ENCODE measurements around the gene NARF. TPM values are rescaled to one million over a fixed set of nuclear protein-coding genes. Genes with fewer than 3 reads are reported as not detected.

The NARF gene
- total RNA-seq, 2 donors from 2014 or later, result 64.0 to 70.8 TPM

DNA sequence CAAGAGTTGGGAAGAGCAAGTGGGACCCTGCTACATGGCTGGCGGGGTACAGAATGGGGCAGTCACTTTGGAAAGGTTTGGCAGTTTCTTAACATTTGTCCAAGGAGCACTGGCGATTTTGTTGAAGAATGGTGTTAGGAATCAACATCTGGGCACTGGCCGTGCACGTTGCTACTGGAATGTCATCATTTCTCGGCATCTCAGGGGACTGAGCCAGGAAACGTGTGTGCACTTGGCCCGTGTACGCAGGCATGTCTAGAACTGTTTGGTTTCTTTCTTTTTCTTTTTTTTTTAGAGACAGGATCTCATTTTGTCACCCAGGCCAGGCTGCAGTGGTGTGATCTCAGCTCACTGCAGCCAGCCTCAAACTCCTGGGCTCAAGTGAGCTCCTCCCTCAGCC lies 43.7 kb downstream of the NARF start:
- no peak overlapping the region for H3K27ac ChIP-seq (ENCODE audit: low read depth, low read length)
- no peak for DNase-seq
- no peaks in the 10 kb centered on the region for H3K36me3 ChIP-seq (ENCODE audit: control insufficient read depth, insufficient read depth, low read length)
- no peaks in the 10 kb centered on the region for H3K9me3 ChIP-seq (ENCODE audit: control insufficient read depth, low read length)
- no peaks in the 10 kb centered on the region for H3K27me3 ChIP-seq (ENCODE audit: control insufficient read depth, insufficient read depth, low read length, poor library complexity, severe bottlenecking)
- peaks cover 33% of the 10 kb centered on the region for H3K27me3 Mint-ChIP-seq (ENCODE audit: insufficient read depth)
- no peak for TF ChIP-seq CTCF (conservative IDR thresholded peaks at IDR 0.05)
- no peak overlapping the region for H3K27ac Mint-ChIP-seq
- no peaks in the 10 kb centered on the region for H3K9me3 Mint-ChIP-seq
- no peak overlapping the region for H3K4me3 Mint-ChIP-seq
- WGBS, 2 experiments (ENCODE audit: insufficient coverage in 1 of 2, insufficient read length in 1 of 2), result 95 to 96% methylated on average over 8 of the region's 8 CpGs
- no peak overlapping the region for H3K9ac ChIP-seq (ENCODE audit: extremely low read depth, low read length, poor library complexity, severe bottlenecking)
- no peak overlapping the region for H3K4me3 ChIP-seq (ENCODE audit: low read length)
- peaks cover 3% of the 10 kb centered on the region for H3K4me1 Mint-ChIP-seq
- H3K4me1 ChIP-seq (ENCODE audit: control insufficient read depth, insufficient read depth, low read length), result no peaks in the 10 kb centered on the region
- no peaks in the 10 kb centered on the region for H3K36me3 Mint-ChIP-seq (ENCODE audit: low read depth)

GRCh38 chr17:82503094-82503727 lies 44.7 kb downstream of the NARF start:
- no peak overlapping the region for H3K27ac ChIP-seq (ENCODE audit: low read depth, low read length)
- no peaks in the 10 kb centered on the region for H3K9me3 ChIP-seq (ENCODE audit: control insufficient read depth, low read length)
- Mint-ChIP-seq H3K27me3 (ENCODE audit: insufficient read depth) (peaks cover 25% of the 10 kb centered on the region), H3K4me1 (no peaks in the 10 kb centered on the region), H3K9me3 (no peaks in the 10 kb centered on the region), H3K4me3 (no peak overlapping the region), H3K27ac (no peak overlapping the region), H3K36me3 (ENCODE audit: low read depth) (no peaks in the 10 kb centered on the region)
- no peaks in the 10 kb centered on the region for H3K27me3 ChIP-seq (ENCODE audit: control insufficient read depth, insufficient read depth, low read length, poor library complexity, severe bottlenecking)
- 90 to 93% methylated on average over 4 to 12 of the region's 12 CpGs for WGBS, 2 experiments (ENCODE audit: insufficient coverage in 1 of 2, insufficient read length in 1 of 2)
- TF ChIP-seq CTCF (conservative IDR thresholded peaks at IDR 0.05), result no peak
- H3K36me3 ChIP-seq (ENCODE audit: control insufficient read depth, insufficient read depth, low read length), result no peaks in the 10 kb centered on the region
- no peak for DNase-seq
- no peak overlapping the region for H3K4me3 ChIP-seq (ENCODE audit: low read length)
- no peaks in the 10 kb centered on the region for H3K4me1 ChIP-seq (ENCODE audit: control insufficient read depth, insufficient read depth, low read length)
- no peak overlapping the region for H3K9ac ChIP-seq (ENCODE audit: extremely low read depth, low read length, poor library complexity, severe bottlenecking)

GRCh38 chr17:82503728-82504308 lies 45.3 kb downstream of the NARF start:
- Histone ChIP-seq H3K4me3 (ENCODE audit: low read length) (no peak overlapping the region), H3K27ac (ENCODE audit: low read depth, low read length) (no peak overlapping the region), H3K27me3 (ENCODE audit: control insufficient read depth, insufficient read depth, low read length, poor library complexity, severe bottlenecking) (no peaks in the 10 kb centered on the region), H3K36me3 (ENCODE audit: control insufficient read depth, insufficient read depth, low read length) (no peaks in the 10 kb centered on the region), H3K9ac (ENCODE audit: extremely low read depth, low read length, poor library complexity, severe bottlenecking) (no peak overlapping the region), H3K9me3 (ENCODE audit: control insufficient read depth, low read length) (no peaks in the 10 kb centered on the region), H3K4me1 (ENCODE audit: control insufficient read depth, insufficient read depth, low read length) (no peaks in the 10 kb centered on the region)
- no peak for DNase-seq
- Mint-ChIP-seq H3K36me3 (ENCODE audit: low read depth) (no peaks in the 10 kb centered on the region), H3K4me3 (no peak overlapping the region), H3K27me3 (ENCODE audit: insufficient read depth) (peaks cover 19% of the 10 kb centered on the region), H3K27ac (no peak overlapping the region), H3K9me3 (no peaks in the 10 kb centered on the region), H3K4me1 (no peaks in the 10 kb centered on the region)
- WGBS, 2 experiments (ENCODE audit: insufficient coverage in 1 of 2, insufficient read length in 1 of 2), result 77 to 86% methylated on average over 11 to 21 of the region's 21 CpGs
- TF ChIP-seq CTCF (conservative IDR thresholded peaks at IDR 0.05), result no peak
